GM18498 (cell line): ENCODE results near the gene LAPTM5.

ENCODE experiments used
- ATAC-seq: cut with Tn5 transposase; IDR thresholded peaks from one replicate; pipeline ENCODE4 v1.9.1; 2021; ENCODE audit warnings: mild to moderate bottlenecking, moderate library complexity; ENCODE audit not compliant: unreplicated experiment

LAPTM5 gene

GRCh38 chr1:30732277-30732996, 25.1 kb downstream of the LAPTM5 start:
- peak; percentile 41 for ATAC-seq

DNA sequence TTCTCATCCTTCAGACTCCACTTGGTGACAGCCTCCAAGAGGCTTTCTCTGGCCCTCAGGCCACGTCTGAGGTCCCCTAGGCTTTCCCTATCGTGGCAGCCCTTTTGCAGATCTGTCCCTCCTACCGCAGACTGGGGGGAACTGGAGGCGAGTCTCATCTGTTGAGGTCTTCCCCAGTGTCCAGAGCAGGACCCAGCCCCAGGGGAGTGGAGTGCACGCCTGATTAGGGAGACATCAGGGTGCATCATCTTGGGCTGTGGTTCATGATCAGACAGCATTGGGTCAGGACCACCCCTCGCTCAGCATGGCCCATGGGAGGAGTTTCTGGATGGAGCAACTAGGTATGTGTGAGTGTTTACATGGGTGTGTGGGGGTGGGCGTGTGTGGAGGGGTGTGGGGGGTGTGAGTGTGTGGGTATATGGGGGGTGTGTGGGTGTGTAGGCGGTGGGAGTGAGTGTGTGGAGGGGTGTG, 25.7 kb downstream of the LAPTM5 start:
- no peak for ATAC-seq

GRCh38 chr1:30731109-30731805, 26.3 kb downstream of the LAPTM5 start:
- no peak for ATAC-seq

GRCh38 chr1:30730346-30731108, 27.0 kb downstream of the LAPTM5 start:
- ATAC-seq, result no peak

DNA sequence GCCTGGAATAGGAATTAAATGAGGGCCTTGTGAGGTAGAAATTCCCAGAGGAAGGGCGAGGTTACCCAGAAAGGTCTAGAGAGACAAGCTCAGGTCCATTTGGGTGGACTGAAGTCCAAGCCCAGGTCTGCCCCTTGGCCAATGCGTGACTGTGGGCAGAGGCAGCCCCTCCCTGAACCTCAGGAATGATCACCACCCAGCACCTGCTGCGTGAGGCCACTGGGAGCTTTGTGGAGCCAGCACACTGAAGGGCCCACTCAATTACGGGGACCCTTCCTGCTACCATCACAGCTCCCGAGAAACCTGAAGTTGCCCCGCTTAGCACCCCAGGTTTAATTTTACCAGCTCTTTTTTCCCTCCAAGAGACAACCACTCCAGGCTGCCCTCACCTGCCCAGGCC, 27.7 kb downstream of the LAPTM5 start:
- ATAC-seq, result no peak

- ATAC-seq, result no peak
Observed at GRCh38 chr1:30728832-30729638, 28.5 kb downstream of the LAPTM5 start.

DNA sequence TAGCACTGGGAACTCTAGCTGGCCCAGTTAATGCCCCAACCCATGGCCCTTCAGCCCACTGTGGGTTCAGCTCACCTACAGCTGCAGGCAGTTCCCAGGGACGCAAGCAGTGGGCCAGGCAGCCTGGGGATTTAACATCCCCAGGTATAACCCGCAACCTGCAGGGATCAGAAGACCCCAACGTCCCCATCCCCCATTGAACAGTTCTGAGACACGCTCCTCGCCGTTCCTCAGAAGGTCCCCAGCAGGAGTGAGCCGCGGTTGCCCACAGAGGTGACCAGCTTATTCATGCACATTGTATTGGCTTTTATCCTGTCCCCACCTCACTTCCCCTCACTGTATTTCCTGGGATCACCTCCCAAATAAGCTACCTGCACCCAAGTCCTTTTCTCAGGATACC, 29.2 kb downstream of the LAPTM5 start:
- ATAC-seq, result no peak

- ATAC-seq, result no peak
Observed at GRCh38 chr1:30727824-30728223, 29.8 kb downstream of the LAPTM5 start.

DNA sequence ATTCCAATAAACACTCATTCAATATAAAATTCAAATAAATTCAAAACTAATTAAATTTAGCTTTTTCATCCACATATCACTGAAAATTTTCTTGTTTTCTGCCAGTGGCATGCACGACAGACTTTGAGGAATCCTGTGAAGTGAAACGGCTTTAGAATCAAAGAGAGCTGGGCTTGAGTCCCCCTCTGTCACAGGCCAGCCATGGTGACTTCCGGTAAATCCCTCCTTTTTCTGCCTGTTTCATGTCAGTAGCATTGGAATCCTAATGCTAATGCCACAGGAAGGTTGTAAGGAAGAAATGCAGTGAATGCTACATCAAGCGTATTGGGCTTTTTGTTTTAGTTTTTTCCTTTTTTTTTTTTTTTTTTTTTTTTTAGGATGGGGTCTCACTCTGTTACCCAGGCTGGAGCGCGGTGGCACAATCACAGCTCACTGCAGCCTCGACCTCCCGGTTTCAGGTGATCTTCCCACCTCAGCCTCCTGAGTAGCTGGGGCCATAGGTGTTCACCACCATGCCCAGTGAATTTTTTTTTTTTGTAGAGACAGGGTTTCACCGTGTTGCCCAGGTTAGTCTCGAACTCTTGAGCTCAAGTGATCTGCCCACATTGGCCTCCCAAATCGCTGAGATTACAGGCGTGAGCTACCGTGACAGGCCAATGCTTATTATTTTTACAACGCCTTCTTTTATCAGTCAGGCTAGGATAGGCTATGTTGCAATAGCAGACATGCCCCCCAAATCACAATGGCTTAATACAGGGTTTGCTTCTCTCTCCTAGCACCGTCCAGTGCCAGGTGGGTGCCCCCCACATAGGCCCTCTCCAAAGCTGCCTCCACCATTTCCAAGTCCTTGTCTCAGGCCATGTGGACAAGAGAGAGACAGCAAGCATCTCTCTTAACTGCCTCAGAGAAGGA, 30.5 kb downstream of the LAPTM5 start:
- ATAC-seq, result no peak

- ATAC-seq, result no peak
Observed at GRCh38 chr1:30726236-30726635, 31.3 kb downstream of the LAPTM5 start.

DNA sequence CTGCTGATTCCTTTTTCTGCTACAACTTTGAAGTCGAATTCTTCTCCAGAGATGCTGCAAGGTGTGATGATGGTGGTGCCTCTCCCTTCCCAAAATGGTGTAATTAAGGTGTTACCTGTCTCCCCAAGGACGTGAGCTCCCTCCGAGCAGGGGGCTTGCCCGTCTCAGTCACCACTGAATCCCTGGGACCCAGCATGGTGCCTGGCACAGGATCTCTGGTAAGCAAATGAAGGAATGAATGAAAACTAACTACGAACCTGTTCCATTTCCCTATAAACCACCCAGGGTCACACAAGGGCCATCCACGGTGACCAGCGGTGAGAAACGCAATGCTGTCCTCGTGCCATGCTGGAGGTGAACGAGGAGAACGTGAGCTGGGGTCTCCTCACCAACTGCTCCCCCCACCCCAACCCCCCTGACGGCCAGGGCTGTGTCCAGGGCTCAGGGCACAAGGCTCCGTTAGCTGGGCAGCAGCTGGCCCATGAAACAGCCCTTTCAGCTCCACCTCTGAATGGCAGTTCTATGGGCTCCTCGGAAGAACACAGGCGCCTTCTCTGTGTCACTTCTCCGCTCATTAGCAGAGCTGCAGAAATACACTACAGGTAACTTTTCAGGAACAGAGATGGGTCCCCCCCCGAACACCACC, 32.0 kb downstream of the LAPTM5 start:
- ATAC-seq, result no peak

- ATAC-seq, result no peak
Observed at GRCh38 chr1:30724655-30725421, 32.7 kb downstream of the LAPTM5 start.

DNA sequence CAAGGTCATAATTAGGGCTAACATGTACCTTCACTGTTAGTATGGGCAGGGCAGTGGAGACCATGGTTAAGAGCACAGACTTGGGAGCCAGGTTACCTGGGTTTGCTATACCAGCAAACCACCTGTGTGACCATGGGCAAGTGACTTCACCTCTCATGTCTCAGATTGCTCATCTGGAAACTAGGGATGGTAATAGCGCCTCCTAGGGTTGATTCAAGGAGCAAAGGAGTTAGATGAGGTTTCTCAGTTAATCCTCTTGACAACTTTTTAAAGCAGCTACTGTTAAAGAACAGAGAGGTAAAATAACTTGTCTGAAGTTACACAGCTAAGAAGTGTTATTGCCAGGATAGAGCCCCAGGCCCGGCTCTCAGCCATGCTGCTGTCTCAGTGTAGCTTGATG, 33.4 kb downstream of the LAPTM5 start:
- ATAC-seq, result no peak

DNA sequence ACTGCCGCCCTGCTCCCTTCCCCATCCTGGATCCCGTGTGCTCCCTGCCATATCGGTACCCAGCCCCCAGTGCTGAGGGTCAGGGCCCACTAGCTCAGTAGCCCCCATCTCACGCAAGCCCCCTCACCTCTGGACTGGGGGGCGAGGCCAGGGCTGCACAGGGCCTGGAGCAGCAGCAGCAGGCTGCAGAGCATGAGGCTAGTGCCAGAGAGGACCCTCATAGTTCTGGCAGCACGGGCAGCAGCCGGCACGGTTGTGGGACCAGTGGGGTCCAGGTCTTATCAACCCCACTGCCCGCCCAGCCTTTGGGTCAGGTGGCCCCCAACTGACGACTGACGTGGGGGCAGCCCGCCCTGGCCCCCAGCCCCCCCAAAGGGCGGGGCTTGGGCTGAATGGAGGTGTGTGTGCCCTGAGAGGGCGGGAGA, 34.2 kb downstream of the LAPTM5 start, which contains the start of gene MATN1:
Gene MATN1 (minus strand): TSS at position 255 of the 425 bp plus-strand sequence. CDS start 34 bp downstream, at position 221.
- ATAC-seq, result no peak

- no peak for ATAC-seq
Observed at GRCh38 chr1:30721812-30722537, 35.6 kb downstream of the LAPTM5 start.

DNA sequence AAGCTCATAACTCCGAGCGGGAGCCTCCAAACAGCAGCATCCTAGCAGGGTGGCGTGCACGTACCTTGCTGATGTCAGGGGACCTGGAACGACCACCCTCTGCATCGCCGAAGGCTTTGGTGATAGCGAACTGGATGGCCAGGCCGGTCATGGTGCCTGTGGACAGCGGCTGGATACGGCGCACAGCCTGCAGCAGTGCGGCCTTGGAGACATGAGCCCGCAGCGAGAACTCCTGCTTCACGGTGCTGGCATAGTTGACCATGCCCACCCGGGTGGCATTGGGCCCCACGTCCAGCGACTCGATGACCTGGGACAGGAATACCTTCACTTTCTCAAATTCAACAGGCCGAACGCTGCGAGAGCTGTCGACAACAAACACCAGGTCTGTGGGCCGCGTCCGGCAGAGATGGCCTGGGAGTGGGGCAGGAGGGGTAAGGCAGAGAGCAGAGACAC, 36.2 kb downstream of the LAPTM5 start:
- no peak for ATAC-seq
